Tibial nerve (tissue), 3 donors: ENCODE data around the gene FLYWCH2.

ENCODE experiments used
- POLR2A ChIP-seq, 2 donors: fragments of 450-650 bp; IDR thresholded peaks; one replicate each; pipeline ENCODE4 v1.6.1; 2017; ENCODE audit warnings: antibody characterized with exemption in 2 of 2, mild to moderate bottlenecking in 2 of 2, moderate library complexity in 2 of 2
- TF ChIP-seq, protein P1 (sequence below), 5 experiments: fragments of 200-600 bp in 3 of 5; fragments of 450-650 bp in 2 of 5; sonication (generic) in 3 of 5; IDR thresholded peaks; one replicate each; pipeline ENCODE4 v1.5.1; 2016 to 2019; ENCODE audit warnings: antibody characterized with exemption in 5 of 5, mild to moderate bottlenecking in 3 of 5, moderate library complexity in 2 of 5

- TF ChIP-seq, protein P1, sequence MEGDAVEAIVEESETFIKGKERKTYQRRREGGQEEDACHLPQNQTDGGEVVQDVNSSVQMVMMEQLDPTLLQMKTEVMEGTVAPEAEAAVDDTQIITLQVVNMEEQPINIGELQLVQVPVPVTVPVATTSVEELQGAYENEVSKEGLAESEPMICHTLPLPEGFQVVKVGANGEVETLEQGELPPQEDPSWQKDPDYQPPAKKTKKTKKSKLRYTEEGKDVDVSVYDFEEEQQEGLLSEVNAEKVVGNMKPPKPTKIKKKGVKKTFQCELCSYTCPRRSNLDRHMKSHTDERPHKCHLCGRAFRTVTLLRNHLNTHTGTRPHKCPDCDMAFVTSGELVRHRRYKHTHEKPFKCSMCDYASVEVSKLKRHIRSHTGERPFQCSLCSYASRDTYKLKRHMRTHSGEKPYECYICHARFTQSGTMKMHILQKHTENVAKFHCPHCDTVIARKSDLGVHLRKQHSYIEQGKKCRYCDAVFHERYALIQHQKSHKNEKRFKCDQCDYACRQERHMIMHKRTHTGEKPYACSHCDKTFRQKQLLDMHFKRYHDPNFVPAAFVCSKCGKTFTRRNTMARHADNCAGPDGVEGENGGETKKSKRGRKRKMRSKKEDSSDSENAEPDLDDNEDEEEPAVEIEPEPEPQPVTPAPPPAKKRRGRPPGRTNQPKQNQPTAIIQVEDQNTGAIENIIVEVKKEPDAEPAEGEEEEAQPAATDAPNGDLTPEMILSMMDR (IDR thresholded peaks at IDR 0.05) = no peak
- no peak for TF ChIP-seq POLR2A (IDR thresholded peaks at IDR 0.05)
Observed at GRCh38 chr16:2933701-2934100, 50.7 kb downstream of the FLYWCH2 start.
